ENCODE measurements around the gene PHLDB3. TPM values are rescaled to one million over a fixed set of nuclear protein-coding genes. Genes with fewer than 3 reads are reported as not detected.

Gene PHLDB3
- total and polyA plus RNA-seq, 2 of the 13 experiments (the other 11 are each of a cell fraction or from before 2014, with no cell fraction given) = 11.3 to 14.5 TPM

- TF ChIP-seq ZNF512 (CRISPR knock-in tag; IDR thresholded peaks at IDR 0.05) (no peak), IRF1 (CRISPR knock-in tag; IDR thresholded peaks at IDR 0.05; ENCODE audit: low read depth) (no peak), MYPOP (CRISPR knock-in tag; IDR thresholded peaks at IDR 0.05) (no peak), PBX3 (CRISPR knock-in tag; IDR thresholded peaks at IDR 0.05; ENCODE audit: borderline replicate concordance) (no peak), ARNT2 (CRISPR knock-in tag; IDR thresholded peaks at IDR 0.05; ENCODE audit: low read depth) (no peak), SYNCRIP (IDR thresholded peaks at IDR 0.05; ENCODE audit: insufficient read depth, low read depth, low read length) (no peak)
These were observed 59.1 kb downstream of the PHLDB3 start (continued) for GRCh38 chr19:43445426-43445825.
